ENCODE results near the gene INSYN2B. TPM values are rescaled to one million over a fixed set of nuclear protein-coding genes. Genes with fewer than 3 reads are reported as not detected.

INSYN2B gene
- total RNA-seq, 1 experiment from 2014 or later, result not detected

DNA sequence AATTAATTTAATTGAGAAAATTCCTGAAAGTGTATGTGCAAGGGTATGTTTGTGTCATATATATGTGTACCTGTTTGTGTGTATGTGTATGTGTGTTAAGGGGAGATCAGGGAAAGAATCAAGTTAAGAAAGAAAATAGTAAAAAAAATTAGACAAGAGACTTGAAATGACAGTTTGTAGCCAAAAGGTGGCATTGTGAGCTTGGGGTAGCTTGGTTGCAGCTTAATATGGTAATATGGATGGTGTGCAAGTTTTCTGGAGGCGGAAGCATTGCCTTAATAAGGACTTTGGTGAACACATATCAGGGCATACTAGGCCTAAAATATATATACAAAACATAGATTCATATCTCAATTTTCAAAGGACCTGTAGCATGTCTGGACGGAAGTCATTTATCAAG, 129.9 kb downstream of the INSYN2B start:
- CTCF ChIA-PET, result interaction anchor here (1.0 to 1.4 kb wide), 3 partner anchors 130 to 366 kb away, joined by 4 to 9 read pairs (median 5); partner anchors contain the start of gene INSYN2B
- POLR2A ChIA-PET, result no interaction called here

GRCh38 chr5:169848792-169849191, 131.5 kb downstream of the INSYN2B start:
- ATAC-seq (no peak), DNase-seq (ENCODE audit: low spot score) (no peak)
- Mint-ChIP-seq H3K27me3 (ENCODE audit: low read depth) (peaks cover 5% of the 10 kb centered on the region; the same call in 1 of the 2 replicates), H3K36me3 (peaks cover 28% of the 10 kb centered on the region), H3K4me3 (no peak overlapping the region), H3K4me1 (no peaks in the 10 kb centered on the region), H3K27ac (no peak overlapping the region), H3K9me3 (peaks cover 38% of the 10 kb centered on the region)
- CTCF ChIA-PET, result no interaction called here
- TF ChIP-seq SP1 (CRISPR knock-in tag; conservative IDR thresholded peaks at IDR 0.05), result no peak
- POLR2A ChIA-PET, result no interaction called here

More for the DNA sequence above, 129.9 kb downstream of the INSYN2B start:
- Mint-ChIP-seq H3K27ac (no peak overlapping the region), H3K9me3 (peaks cover 38% of the 10 kb centered on the region), H3K36me3 (peaks cover 28% of the 10 kb centered on the region), H3K27me3 (ENCODE audit: low read depth) (peaks cover 5% of the 10 kb centered on the region; the same call in 1 of the 2 replicates), H3K4me1 (no peaks in the 10 kb centered on the region), H3K4me3 (no peak overlapping the region)
- TF ChIP-seq GRHL2 (CRISPR knock-in tag; IDR thresholded peaks at IDR 0.05; ENCODE audit: insufficient replicate concordance, severe bottlenecking) (no peak), EMX1 (CRISPR knock-in tag; IDR thresholded peaks at IDR 0.05) (no peak), ZNF263 (CRISPR knock-in tag; IDR thresholded peaks at IDR 0.05; ENCODE audit: low read depth) (no peak), ZNF232 (CRISPR knock-in tag; IDR thresholded peaks at IDR 0.05) (no peak), ZNF423 (CRISPR knock-in tag; IDR thresholded peaks at IDR 0.05) (no peak), NFE2L1 (CRISPR knock-in tag; IDR thresholded peaks at IDR 0.05) (no peak), ZNF425 (CRISPR knock-in tag; conservative IDR thresholded peaks at IDR 0.05) (no peak), NFATC4 (CRISPR knock-in tag; IDR thresholded peaks at IDR 0.05) (no peak), FOXP1 (CRISPR knock-in tag; IDR thresholded peaks at IDR 0.05; ENCODE audit: borderline replicate concordance) (no peak), NR3C1 (CRISPR knock-in tag; conservative IDR thresholded peaks at IDR 0.05; ENCODE audit: low read depth) (no peak), ZBTB21 (CRISPR knock-in tag; IDR thresholded peaks at IDR 0.05; ENCODE audit: borderline replicate concordance) (no peak), MXD4 (CRISPR knock-in tag; IDR thresholded peaks at IDR 0.05; ENCODE audit: borderline replicate concordance) (no peak), FOXJ3 (CRISPR knock-in tag; IDR thresholded peaks at IDR 0.05; ENCODE audit: borderline replicate concordance) (no peak), HMGA2 (CRISPR knock-in tag; IDR thresholded peaks at IDR 0.05) (no peak), SOX15 (CRISPR knock-in tag; IDR thresholded peaks at IDR 0.05) (no peak)
- TF ChIP-seq, protein P1, sequence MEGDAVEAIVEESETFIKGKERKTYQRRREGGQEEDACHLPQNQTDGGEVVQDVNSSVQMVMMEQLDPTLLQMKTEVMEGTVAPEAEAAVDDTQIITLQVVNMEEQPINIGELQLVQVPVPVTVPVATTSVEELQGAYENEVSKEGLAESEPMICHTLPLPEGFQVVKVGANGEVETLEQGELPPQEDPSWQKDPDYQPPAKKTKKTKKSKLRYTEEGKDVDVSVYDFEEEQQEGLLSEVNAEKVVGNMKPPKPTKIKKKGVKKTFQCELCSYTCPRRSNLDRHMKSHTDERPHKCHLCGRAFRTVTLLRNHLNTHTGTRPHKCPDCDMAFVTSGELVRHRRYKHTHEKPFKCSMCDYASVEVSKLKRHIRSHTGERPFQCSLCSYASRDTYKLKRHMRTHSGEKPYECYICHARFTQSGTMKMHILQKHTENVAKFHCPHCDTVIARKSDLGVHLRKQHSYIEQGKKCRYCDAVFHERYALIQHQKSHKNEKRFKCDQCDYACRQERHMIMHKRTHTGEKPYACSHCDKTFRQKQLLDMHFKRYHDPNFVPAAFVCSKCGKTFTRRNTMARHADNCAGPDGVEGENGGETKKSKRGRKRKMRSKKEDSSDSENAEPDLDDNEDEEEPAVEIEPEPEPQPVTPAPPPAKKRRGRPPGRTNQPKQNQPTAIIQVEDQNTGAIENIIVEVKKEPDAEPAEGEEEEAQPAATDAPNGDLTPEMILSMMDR (IDR thresholded peaks at IDR 0.05), result no peak
- DNase-seq (ENCODE audit: low spot score) (no peak), ATAC-seq (no peak)

GRCh38 chr5:169848271-169848670, 132.0 kb downstream of the INSYN2B start:
- Mint-ChIP-seq H3K4me3 (no peak overlapping the region), H3K27ac (no peak overlapping the region), H3K36me3 (peaks cover 27% of the 10 kb centered on the region), H3K27me3 (ENCODE audit: low read depth) (peaks cover 5% of the 10 kb centered on the region; the same call in 1 of the 2 replicates), H3K9me3 (peaks cover 35% of the 10 kb centered on the region), H3K4me1 (no peaks in the 10 kb centered on the region)
- CTCF ChIA-PET, result no interaction called here
- POLR2A ChIA-PET, result no interaction called here
- ATAC-seq, result no peak
- DNase-seq (ENCODE audit: low spot score), result no peak
- TF ChIP-seq NR3C1 (CRISPR knock-in tag; conservative IDR thresholded peaks at IDR 0.05; ENCODE audit: low read depth) (no peak), TCF7 (CRISPR knock-in tag; IDR thresholded peaks at IDR 0.05; ENCODE audit: low read depth) (no peak), CDX4 (CRISPR knock-in tag; IDR thresholded peaks at IDR 0.05; ENCODE audit: borderline replicate concordance) (no peak), NFYB (CRISPR knock-in tag; conservative IDR thresholded peaks at IDR 0.05; ENCODE audit: low read depth) (no peak), PRRX2 (CRISPR knock-in tag; IDR thresholded peaks at IDR 0.05) (no peak), ESRRA (CRISPR knock-in tag; IDR thresholded peaks at IDR 0.05; ENCODE audit: borderline replicate concordance) (no peak), SOX15 (CRISPR knock-in tag; IDR thresholded peaks at IDR 0.05) (no peak), FOXP1 (CRISPR knock-in tag; IDR thresholded peaks at IDR 0.05; ENCODE audit: borderline replicate concordance) (no peak), ZNF281 (CRISPR knock-in tag; IDR thresholded peaks at IDR 0.05) (no peak), CBFB (CRISPR knock-in tag; IDR thresholded peaks at IDR 0.05; ENCODE audit: low read depth) (no peak), ZNF232 (CRISPR knock-in tag; IDR thresholded peaks at IDR 0.05) (no peak), GRHL2 (CRISPR knock-in tag; IDR thresholded peaks at IDR 0.05; ENCODE audit: insufficient replicate concordance, severe bottlenecking) (no peak), CREB1 (CRISPR knock-in tag; IDR thresholded peaks at IDR 0.05) (no peak)

All from WTC11 (cell line).